ENCODE data around the gene TRAK2. TPM values are rescaled to one million over a fixed set of nuclear protein-coding genes. Genes with fewer than 3 reads are reported as not detected.

Gene TRAK2
- total and polyA plus RNA-seq, 2 of the 13 experiments (the other 11 are each of a cell fraction or from before 2014, with no cell fraction given): 7.7 to 21.0 TPM

DNA sequence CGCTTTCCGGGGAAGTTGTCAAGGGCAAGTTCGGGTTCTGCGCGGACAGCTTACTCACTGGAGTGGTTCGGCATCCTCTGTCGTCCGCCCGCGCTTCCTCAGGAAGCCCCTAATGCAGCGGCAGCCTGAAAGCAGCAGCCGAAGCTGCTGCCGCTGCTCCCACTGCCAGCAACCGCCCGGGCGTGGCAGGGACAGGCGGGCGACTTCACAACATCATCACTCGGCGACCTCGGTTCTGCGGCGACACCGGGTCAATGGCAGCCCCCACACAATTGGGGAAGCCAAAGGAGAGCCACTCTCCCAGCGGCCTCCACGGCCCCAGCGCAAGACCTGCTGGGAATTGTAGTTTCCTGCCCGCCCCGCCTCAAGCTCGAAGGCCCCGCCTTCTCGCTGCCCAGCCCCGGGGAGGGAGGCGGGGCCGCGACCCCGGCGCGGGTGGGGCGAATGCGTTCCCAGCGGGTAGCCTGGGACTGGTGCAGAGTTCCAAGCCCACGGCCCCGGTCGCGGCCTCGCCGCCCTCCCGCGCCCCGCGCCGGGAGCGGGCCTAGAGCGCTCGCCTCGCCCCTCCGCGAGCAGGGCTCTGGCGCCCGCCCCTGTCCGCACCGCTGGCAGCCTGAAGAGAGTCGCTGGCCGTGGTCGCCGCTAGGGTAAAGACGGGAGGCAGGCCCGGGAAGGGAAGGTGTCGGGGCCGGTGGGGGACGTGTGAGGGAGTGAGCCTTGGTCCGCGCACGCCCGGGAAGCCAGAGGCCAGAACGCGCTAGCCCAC is at the start of gene TRAK2, which contains the start of gene STRADB (continued):
- no peak for TF ChIP-seq IKZF4 (CRISPR knock-in tag; IDR thresholded peaks at IDR 0.05; ENCODE audit: borderline replicate concordance, low read depth, not compliant biosample characterization)
- TF ChIP-seq, protein P1, sequence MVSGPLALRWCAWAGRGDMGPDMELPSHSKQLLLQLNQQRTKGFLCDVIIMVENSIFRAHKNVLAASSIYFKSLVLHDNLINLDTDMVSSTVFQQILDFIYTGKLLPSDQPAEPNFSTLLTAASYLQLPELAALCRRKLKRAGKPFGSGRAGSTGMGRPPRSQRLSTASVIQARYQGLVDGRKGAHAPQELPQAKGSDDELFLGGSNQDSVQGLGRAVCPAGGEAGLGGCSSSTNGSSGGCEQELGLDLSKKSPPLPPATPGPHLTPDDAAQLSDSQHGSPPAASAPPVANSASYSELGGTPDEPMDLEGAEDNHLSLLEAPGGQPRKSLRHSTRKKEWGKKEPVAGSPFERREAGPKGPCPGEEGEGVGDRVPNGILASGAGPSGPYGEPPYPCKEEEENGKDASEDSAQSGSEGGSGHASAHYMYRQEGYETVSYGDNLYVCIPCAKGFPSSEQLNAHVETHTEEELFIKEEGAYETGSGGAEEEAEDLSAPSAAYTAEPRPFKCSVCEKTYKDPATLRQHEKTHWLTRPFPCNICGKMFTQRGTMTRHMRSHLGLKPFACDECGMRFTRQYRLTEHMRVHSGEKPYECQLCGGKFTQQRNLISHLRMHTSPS (CRISPR knock-in tag; IDR thresholded peaks at IDR 0.05; ENCODE audit: low read depth): peak; percentile 62; the same call in 1 of the 2 replicates
- TF ChIP-seq, protein P2, sequence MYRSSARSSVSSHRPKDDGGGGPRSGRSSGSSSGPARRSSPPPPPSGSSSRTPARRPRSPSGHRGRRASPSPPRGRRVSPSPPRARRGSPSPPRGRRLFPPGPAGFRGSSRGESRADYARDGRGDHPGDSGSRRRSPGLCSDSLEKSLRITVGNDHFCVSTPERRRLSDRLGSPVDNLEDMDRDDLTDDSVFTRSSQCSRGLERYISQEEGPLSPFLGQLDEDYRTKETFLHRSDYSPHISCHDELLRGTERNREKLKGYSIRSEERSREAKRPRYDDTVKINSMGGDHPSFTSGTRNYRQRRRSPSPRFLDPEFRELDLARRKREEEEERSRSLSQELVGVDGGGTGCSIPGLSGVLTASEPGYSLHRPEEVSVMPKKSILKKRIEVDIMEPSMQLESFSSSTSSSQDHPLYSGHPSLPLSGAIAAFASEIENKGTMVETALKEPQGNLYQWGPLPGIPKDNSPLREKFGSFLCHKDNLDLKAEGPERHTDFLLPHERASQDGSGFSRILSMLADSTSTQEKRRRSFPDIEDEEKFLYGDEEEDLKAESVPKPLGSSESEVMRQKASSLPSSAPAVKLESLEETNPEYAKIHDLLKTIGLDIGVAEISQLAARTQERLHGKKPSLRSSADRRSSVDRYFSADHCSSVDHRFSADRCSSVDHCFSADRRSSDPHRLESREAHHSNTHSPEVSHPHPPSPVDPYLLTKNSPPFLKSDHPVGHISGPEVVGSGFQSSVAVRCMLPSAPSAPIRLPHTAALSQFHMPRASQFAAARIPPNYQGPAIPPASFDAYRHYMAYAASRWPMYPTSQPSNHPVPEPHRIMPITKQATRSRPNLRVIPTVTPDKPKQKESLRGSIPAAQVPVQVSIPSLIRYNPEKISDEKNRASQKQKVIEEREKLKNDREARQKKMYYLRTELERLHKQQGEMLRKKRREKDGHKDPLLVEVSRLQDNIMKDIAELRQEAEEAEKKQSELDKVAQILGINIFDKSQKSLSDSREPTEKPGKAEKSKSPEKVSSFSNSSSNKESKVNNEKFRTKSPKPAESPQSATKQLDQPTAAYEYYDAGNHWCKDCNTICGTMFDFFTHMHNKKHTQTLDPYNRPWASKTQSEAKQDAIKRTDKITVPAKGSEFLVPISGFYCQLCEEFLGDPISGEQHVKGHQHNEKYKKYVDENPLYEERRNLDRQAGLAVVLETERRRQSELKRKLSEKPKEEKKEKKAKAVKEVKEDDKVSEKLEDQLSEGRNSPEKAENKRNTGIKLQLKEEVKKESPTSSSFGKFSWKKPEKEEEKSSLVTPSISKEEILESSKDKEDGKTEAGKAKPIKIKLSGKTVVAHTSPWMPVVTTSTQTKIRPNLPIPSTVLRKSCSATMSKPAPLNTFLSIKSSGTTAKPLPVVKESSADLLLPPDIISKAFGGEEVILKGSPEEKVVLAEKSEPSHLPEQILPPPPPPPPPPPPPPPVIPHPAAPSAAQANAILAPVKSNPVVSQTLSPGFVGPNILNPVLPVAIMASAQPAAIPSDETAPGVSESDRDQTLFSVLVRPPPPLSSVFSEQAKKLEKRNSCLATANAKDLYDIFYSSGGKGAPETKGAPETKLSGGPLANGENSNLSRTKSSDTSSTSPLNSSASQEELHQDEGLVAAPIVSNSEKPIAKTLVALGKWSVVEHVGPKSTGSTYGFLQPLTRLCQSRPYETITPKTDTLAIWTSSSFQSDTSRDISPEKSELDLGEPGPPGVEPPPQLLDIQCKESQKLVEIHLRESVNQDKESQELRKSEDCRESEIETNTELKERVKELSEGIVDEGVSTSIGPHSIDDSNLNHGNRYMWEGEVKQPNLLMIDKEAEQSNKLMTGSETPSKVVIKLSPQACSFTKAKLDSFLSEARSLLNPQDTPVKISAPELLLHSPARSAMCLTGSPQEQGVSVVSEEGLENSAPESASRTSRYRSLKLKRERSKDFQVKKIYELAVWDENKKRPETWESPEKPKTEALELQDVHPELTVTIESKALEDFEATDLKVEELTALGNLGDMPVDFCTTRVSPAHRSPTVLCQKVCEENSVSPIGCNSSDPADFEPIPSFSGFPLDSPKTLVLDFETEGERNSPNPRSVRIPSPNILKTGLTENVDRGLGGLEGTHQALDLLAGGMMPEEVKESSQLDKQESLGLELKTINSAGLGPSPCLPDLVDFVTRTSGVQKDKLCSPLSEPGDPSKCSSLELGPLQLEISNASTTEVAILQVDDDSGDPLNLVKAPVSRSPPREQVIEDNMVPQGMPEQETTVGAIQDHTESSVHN (CRISPR knock-in tag; IDR thresholded peaks at IDR 0.05): no peak
- TF ChIP-seq SYNCRIP (IDR thresholded peaks at IDR 0.05; ENCODE audit: insufficient read depth, low read depth, low read length): no peak
- peak; percentile 4 for TF ChIP-seq BHLHE40 (IDR thresholded peaks at IDR 0.05; ENCODE audit: low read length)
- peak; percentile 66; the same call in 1 of the 2 replicates for TF ChIP-seq ZNF329 (CRISPR knock-in tag; IDR thresholded peaks at IDR 0.05; ENCODE audit: low read depth)
- TF ChIP-seq KLF12 (CRISPR knock-in tag; IDR thresholded peaks at IDR 0.05; ENCODE audit: borderline replicate concordance): no peak; the same call in 1 of the 2 replicates
- no peak for TF ChIP-seq ZNF781 (CRISPR knock-in tag; IDR thresholded peaks at IDR 0.05; ENCODE audit: borderline replicate concordance, not compliant biosample characterization)
- TF ChIP-seq ZNF354B (CRISPR knock-in tag; IDR thresholded peaks at IDR 0.05): peak; percentile 62; the same call in 1 of the 2 replicates
- peak; percentile 97; the same call in 1 of the 2 replicates for TF ChIP-seq FOXK1 (CRISPR knock-in tag; IDR thresholded peaks at IDR 0.05; ENCODE audit: borderline replicate concordance, low read depth)
- no peak for TF ChIP-seq SRSF9 (IDR thresholded peaks at IDR 0.05; ENCODE audit: borderline replicate concordance, insufficient read depth, low read depth, low read length, poor library complexity, severe bottlenecking)

Data from HepG2 (cell line).